GM11168 (cell line): ENCODE results near the gene PIP5K1B.

Experiments used
- in situ Hi-C: fragments of 300-500 bp; cut with MboI; formaldehyde crosslinking; loops from one replicate; pipeline ENCODE4 v1.12.0; 2022; ENCODE audit warnings: low sequenced_read_pairs; ENCODE audit not compliant: unreplicated experiment

PIP5K1B gene

DNA sequence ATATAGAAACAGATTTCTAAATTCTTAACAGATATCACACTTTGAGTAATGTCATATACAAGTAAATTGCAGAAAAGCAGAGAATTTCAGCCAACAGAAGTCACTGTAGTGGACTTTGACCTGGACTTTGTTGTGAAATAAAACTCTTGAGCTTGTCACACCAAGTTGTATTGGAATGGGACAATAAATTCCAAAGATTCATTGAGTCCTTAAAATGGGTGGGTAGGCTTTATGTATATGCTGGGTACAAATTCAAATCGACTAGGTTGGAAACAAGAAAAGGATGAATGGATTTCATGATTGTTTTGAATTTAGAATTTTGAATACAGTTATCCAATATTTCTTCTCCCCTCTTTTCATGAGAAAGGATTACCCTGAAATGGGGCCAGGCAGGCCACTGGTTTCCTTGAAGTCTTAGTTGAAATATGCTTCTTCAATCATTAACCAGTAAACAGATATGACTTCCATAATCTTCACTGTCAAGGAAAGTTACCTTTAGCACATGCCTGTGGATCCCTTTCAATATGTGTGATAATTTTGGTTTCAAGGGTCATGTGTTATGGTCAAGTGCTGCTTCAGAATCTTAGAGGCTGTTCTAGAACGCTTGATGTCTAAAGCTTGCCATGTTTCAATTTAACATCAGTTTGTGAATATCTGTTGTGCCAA, 25.7 kb downstream of the PIP5K1B start:
- in situ Hi-C loops: no loop called here

DNA sequence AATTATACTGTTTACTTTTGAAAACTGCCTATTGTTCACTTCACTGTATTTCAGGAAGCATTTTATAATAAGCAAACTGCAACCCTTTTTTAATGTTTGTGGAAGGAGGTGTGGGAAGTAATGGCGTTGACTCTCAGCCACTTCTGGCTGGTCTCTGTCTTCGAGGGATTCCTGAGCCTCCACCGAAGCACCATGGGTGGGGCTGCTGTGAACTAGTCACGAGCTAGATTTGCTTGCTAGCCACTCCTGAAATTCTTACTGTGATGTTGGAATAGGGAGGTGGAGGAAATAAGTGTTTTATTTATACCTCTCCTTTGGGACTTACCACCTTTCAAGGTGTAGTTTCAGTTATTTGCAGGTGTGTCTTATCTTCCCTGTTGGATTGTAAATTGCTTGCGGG, 26.8 kb downstream of the PIP5K1B start:
- in situ Hi-C loops: no loop called here

DNA sequence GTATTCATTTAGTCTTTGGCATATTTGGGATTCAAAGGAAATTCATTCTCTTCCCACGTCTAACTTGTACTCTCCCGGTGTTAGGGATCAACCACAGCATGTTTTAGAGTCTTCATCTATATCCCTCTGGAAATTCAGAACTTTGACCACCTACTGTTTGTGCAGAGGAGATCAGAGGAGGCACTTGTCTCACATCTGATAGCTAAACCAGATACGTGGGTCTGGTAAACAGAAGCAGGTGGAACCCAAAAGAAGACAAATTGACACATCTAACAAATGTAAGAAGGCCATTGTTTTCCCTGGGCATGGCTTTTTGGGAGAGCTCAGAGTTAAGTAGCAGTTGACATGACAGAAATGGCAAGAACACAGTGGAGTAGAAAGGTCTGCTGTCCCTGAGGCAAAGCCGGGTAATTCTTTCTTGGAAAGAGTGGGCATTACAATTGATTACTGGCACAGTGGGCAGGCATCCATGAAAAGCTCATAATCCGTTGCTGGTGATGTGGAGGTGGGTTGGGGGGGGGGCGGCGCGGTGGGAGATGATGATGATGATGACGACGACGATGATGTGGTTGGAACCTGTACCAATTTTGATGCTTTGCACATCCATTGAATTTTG, 27.5 kb downstream of the PIP5K1B start:
- in situ Hi-C loops: no loop called here

DNA sequence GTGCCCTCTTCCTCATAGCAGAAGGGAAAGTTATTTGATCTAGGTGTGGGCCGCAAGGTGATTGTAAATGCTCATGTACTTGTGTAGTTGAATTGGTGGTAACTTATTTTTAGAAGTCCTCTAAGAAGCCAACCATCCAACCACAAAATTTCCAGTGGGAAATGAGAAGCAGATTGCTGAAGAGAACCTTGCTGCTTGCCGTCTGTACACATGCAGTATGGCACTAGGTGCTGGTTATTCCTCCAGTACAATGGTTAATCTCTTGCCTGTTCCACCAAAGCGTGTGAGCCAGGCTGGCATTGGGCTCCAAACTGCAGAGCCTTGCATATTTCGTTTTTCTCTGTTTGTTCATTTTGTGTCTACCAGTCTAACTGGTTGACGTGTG, 28.0 kb downstream of the PIP5K1B start:
- in situ Hi-C loops: no loop called here

DNA sequence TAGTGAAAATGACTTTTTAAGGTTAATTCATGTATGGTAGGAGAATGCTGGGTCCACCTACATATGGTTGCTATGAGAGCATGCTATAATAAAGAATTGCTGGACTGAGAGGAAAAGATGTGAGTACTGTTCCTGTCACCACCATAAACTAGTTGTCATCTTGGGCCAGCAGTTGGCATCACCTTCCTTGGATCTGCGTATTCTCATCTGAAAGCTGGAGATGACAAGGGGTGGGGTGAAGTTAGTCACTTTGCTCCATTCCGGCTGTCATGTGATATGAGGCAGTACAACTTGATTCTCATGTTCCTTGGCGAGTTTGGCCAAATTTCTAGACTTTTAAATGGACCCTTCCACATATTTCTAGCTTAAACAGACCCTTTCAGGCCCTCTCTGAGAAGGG, 33.3 kb downstream of the PIP5K1B start:
- in situ Hi-C loops: no loop called here

DNA sequence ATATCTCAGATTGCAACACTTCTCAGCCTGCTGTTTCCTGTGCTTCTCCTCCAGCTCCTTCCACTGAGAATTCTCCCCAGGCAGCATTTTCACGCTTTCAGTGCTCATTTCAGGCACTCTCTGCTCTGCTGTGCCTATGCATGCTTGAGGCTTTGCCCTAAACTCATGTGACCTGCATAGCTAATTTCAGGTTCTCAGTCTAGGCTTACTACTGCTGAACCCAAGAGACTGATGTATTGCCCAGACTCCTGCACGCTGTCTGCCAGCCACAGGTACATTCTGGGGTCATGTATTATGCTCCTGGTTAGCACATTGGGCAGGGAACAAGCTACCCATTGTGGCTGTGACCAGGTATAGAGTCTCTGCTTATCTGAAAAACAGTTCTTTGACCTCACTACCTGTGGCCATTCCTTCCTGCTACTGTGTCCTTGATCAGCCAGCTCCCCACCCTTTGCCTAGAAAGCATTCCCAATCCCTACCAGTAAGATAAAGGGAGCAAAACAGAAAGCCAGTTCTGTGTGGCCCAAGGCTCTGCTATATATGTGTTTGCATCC, 34.7 kb downstream of the PIP5K1B start:
- in situ Hi-C loops: no loop called here

DNA sequence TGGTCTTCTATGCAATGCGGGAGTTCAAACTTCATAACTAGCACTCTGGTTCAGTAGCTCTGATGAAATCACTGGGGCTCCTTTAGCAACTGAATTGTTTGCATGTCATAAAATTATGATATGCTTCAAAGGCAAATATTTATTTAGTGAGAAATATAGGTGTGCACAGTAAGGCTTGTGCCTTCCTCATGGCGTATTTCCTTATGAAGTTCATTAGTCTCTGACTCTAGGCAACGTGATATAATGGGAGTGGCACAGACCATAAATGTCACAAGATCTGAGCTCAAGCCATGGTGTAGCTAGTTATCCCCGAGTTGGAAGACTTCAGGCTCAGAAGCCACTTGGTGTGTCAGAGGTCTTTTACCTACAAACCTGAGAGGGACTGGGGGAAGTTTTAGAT, 35.5 kb downstream of the PIP5K1B start:
- in situ Hi-C loops: no loop called here

DNA sequence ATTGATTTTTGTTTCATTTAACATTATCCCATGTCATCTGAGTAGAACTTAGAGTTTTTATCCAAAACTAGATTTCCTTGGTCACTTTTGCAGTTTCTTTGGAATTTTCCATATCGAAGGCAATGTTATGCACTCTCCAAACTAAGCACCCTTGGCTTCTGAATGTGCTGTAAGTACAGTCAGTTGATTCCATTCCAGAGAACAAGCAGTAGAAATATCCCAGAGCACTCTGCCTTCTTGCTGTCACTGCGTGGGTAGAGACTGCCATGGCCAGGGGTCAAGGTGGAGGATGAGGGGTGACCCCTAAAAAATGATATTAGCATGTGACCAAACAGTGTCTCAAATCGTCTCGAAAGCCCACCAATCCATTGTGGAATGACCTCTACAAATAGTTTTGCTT, 36.2 kb downstream of the PIP5K1B start:
- in situ Hi-C loops: no loop called here

DNA sequence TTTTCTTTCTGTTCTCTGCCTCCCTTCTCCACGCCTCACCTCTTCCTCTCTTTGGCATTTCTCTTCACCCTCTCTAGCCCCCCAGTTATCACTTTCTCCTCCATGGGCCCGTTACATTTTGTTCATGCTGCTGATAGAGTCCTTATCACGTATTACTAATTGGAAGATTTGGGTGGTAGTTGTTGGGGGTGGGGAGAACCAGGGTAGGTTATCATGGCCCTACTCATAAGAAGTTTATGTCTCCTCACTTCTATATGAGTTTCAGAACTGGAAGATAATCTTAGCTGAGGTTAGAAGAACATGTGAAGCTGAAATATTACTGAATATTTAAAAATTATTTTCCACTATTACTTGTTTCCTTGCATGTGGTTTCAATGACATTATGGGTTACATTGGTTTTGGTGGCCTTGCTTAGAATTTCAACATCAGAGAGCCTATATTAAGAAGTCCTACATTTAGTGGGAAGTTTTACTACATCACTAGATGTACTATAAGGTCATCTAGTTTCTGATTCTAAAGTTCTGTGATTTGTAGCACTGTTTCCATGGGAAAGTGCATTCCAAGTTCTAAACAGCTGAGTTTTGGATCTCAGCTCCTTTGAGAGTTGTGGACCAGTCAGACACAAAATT, 36.8 kb downstream of the PIP5K1B start:
- in situ Hi-C loops: no loop called here

DNA sequence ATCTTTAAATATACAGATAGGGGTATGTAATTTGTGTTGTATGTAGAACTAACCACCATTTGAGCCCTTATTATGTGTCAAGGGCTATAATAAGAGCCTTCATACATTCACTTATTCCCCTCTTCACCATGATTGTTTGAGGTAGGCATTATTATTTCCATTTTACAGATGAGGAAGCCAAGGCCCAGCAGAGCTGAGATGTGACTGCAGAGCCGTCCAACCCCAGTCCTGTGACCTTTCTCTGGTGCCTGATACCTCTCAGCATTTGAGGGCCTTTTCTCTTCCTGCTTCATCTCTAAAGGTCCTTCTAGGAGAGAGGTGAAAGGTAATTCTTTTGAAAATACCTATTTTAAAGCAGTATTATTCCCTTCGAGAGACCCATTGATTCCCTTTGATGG, 37.3 kb downstream of the PIP5K1B start:
- in situ Hi-C loops: no loop called here

DNA sequence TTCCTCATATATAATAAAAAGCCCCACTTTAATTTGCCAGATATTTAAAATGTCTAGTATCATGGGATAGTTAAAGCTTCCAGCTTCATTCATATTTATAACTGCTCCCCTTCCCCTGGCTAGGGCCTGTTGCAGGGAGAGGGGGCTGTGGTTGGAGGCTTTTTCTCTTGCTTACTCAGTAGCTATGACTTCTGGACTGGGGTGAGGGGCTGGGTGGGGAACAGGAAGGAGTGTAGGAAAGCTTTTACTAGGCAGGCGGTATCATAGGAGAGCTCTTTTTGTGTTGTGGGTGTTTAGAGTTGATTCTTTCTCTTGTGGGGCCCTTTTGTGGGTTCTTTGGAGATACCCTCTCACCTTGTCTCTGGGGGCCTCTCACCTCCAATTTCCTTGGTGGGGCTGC, 39.4 kb downstream of the PIP5K1B start:
- in situ Hi-C loops: no loop called here

DNA sequence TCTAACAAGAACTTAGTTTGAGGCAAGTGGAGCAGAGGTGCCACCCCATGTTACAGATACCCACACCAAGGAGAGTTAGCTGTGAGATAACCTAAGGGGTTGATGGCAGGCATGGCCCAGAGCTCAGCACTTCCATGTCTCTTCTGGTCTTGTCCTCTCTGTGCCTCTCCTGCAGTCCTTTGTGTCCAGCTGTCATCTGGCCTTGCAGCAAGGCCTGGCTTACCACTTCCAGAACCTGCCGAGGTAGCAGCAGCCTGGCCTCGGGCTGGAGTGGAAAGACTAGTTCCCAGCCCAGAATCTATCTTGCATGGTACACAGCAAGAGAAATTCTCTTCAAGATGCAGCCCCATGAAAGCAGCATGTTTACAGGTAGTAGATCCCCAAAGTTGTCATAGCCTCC, 41.5 kb downstream of the PIP5K1B start:
- in situ Hi-C loops: no loop called here

DNA sequence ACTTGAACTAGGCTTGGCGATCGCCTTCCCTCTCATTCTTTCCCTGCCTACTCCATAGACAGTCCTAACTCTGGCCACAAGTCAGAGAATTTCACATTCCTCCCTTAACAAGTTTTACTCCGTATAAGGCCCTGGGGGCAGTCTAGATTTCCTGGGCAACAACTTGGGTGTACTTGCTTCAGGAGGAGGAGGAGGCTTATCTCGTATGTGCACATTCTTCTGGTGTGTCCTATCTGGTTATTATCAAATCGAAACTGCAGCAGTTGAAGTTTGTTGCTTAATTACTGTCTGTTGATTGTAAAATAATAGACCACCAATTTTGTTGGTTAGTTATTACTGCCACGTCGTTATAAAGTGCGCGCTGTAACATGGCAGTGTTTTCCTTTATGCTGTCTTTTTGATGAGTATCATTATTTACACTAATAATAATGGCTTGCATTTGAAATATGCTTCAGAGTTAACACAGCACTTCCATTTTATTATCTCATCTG, 42.0 kb downstream of the PIP5K1B start:
- in situ Hi-C loops: no loop called here

DNA sequence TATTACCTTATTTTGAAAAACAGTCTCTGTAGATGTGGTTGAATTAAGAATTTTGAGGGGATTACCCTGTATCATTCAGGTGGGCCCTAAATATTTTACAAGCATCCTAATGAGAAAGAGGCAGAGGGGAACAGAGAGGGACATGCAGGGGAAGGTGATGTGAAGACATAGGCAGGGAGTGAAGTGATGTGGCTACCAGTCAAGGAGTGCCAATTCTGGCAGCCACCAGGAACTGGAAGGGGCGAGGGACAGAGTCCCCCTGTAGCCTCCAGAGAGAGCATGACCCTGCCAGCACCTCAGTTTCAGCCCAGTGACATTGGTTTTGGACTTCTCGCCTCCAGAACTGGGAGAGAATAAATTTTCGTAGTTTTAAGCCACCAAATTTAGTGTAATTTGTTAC, 44.1 kb downstream of the PIP5K1B start:
- in situ Hi-C loops: no loop called here

DNA sequence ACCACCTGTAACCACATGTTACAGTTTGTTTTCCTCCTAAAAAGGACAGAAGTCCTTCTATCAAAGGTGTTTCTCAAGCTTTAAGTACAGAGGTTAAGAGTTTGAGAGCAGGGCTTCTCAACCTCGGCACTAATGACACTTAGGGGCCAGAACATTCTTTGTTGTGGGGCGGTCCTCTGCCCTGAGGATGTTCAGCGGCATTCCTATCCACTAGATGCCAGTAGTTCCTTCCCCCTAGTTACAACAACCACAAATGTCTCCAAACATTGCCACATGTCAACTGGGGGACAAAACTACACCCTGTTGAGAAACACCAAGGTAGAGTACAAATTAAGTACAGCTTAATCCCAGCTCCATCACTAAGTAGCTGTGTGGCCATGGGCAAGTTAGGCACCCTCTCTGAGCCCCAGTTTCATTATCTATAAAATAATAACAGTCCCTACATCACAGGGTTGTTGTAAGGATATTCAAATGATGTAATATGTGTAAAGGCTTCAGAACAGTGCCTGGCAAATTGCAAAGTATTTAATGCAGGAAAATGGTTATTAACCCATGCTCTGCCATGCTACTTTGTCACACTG, 44.6 kb downstream of the PIP5K1B start:
- in situ Hi-C loops: no loop called here

DNA sequence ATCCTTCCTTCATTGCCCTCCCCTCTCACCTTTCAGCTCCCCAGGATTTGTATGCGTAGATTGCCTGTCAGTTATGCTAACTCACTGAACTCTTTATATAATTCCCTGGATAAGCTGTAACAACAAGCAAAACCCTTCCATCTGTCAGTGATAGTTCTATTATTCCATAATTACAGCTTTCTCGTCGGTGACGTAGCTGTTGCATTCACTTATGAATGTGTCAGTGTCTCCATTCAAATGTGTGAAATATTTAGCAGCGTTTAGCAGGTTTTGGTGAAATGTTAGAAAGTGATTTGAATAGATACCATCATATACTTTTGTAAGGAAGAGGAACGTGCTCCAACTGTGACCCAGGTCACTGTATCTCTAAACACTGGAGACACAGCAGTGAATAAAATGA, 45.2 kb downstream of the PIP5K1B start:
- in situ Hi-C loops: no loop called here

DNA sequence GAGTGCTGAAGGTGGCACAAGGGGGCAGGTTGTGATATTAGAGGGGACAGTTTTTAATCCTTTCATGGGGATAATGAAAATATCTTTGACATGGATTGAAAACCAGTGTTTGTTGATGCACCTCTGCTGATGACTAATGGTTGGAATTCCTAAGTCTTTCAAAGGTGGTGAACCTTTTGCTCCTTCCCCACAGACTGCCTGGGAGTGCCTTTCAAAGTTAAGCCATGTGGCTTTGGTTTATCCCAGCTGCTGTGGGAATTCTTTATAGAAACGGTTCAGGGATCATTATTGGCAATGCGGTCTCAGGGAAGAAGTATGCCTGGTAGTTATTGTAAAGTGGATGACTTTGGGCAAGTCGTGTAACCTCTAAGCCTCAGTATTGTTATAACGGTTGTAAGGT, 45.7 kb downstream of the PIP5K1B start:
- in situ Hi-C loops: no loop called here

DNA sequence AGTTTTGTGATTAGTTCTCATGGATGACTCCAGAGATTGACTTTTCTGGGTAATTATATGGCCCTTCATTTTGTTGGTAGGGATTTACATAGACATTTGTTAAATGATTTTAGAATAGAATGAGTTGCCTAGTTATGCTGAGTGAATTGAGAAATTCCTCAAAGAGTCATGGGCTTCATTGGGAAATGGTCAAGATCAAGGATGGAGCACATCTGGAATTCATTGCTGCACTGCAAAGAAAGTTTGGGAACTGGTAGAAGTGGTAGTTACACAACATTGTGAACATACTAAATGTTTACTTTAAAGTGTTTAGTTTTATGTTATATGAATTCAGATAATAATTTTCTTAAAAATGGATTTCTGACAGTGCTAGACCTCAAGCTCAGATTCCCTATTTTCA, 46.5 kb downstream of the PIP5K1B start:
- in situ Hi-C loops: no loop called here

DNA sequence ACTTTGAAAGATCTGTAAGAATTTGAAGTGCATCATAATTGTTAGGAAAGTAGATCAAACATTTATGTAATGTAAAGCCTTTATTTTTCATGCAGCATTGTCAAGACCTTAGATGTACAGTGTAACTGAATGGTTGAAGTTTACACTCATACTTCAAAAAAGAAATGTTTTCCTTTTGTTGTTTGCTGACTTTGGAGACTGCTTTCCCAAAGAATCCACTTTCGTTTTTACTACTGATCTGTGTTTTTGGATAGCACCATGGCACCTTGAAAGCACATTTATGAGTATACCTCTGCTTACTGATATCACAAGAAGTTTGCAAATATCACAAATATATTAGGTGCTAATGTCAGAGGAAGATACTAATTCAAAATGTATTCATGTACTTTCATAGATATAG, 50.0 kb downstream of the PIP5K1B start:
- in situ Hi-C loops: no loop called here

DNA sequence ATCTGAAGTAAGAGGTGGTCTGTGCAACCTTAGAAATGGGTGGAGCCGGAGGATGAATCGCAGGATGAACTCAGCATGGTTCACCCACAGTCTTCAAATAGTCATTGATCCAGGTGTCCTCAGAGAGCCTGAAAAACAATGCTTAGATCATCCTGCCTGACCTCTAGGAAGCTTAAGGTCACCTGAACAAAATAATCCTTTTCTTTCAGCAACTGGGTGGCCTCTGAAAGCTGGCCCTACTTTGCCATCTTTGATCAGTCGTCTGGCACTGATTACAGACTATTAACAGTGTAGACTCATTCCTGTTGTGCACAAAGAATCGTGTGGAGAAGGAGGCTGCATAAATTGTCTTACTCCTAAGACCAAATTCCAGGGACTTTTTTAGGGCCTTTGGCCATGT, 50.7 kb downstream of the PIP5K1B start:
- in situ Hi-C loops: no loop called here

DNA sequence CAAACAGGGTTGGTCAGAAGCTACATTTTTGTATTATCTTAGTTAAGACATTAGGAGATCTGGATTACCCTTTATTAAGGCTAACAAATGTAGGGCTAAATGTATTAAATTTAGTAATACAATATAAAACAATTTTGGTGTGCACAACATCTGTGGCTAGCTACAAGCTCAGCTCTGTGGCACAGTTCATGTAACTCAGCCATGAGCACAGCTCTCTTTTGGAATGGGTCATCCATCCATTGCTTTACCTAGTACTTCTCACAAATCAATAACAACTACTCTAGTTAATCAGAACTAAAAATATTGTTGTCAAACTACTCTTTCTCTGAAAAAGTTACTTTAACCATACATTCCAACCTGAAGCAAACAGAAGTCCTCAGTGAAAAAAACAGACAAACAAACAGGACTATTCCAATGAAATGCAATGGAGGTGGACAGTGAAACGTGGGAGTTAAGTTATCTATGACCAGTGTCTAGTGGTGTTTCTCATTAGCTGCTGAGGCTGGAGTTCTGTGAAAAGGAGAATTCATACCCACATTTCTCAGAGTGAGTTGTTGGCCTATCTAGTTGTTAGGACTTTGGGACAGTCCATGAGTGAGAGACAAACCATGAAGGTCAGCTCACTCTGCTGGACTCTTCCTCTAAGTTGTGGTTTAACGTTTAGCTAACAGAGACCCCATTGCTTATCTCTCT, 55.1 kb downstream of the PIP5K1B start:
- in situ Hi-C loops: no loop called here
